DOHH2 (cell line): Measurements from ENCODE around the gene IPCEF1.

ENCODE experiments used
- CTCF ChIP-seq: fragments of 200-600 bp; sonication (generic); IDR thresholded peaks from one replicate; pipeline ENCODE4 v1.5.1; 2014; ENCODE audit warnings: antibody characterized with exemption, mild to moderate bottlenecking, low read depth, low read length; ENCODE audit not compliant: poor library complexity, severe bottlenecking
- EZH2phosphoT487 ChIP-seq: fragments of 200-600 bp; sonication (generic); IDR thresholded peaks from 2 replicates; pipeline ENCODE4 v1.6.1; 2017; ENCODE audit warnings: borderline replicate concordance, mild to moderate bottlenecking, antibody characterized with exemption, low read length, moderate library complexity, mixed read lengths

DNA sequence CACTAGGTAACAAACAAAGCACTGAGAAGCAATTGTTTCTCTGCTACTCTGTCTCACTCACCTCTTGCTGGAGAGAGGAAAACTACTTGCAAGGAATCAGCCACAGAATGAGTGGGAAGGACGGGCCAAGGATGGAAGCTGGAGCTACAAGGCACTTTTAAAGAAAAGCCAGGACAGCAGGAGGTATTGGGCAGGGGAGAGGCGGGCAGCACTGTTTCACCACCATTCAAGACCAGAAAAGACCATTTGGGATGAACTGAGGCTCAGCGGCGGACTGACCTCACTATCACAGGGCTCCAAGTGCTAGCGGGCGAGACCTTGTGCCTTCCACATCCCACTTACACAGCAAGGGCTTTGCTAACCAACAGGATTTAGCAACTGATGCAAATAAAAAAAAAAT, 137.4 kb downstream of the IPCEF1 start:
- TF ChIP-seq CTCF (no peak), EZH2phosphoT487 (no peak)
